EL (cell line): ENCODE measurements around the gene GALNS.

Experiments
- DNase-seq: peaks from one replicate; pipeline ENCODE4 v3.0.0-alpha.2; 2016

Gene GALNS

DNA sequence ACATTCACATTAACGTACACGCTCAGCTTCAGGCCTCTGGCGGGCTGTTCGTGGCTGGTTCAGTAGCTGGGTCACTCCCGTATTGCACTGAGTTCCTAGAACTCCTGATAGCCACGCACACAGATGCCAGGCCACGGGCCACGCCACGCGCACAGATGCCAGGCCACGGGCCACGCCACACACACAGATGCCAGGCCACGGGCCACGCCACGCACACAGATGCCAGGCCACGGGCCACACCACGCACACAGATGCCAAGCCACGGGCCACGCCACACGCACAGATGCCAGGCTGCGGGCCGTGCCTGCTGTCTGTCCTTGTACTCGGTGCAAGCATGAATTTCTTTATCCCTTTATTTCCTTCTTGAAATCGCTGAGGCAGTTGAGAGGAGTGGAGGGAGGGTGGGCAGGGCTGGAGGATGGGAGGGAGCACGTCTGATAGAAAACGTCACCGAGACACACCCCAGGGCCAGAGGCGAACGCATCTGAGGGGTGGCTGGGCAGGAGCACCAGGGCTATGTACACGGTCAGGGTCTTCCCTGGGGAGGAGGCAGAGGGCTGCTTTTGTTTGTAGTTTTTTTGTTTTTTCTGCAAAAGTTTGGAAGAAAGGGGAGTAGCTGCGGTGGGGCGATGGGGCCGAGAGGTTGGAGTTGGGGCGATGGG is 18.3 kb upstream of the GALNS start:
- DNase-seq = no peak

DNA sequence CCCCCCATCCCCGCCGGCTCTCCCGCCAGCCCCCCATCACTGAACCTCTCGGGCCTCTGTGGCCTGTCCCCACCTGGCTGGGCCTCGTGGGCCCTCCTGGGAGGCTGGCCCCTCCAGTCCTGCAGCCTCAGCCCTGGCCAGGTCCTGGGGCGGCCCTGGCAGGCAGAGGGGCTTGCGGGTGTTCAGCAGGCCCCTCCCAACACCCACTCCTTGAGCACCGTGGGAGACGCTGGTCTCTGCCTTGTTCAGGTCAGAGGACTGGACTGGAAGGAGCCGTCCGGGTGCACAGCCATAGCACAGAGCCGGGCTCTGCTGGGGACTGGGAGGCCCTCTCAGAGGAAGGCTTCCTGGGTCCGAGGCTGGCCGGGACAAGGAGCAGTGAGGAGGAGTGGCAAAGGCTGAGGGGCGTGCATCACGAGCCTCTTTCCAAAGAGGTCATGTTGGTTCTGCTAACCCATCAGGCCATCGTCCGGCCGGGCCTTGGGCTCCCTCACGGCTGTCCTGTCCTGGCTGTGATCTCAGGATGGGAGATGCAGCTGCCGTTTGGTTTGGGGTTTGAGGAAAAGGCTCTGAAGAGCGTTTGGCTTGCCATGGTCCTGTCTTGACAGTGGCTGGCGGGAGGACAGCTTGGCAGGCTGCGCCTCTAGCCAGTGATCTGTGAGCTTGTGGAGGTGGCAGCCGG is 16.0 kb upstream of the GALNS start:
- no peak for DNase-seq

DNA sequence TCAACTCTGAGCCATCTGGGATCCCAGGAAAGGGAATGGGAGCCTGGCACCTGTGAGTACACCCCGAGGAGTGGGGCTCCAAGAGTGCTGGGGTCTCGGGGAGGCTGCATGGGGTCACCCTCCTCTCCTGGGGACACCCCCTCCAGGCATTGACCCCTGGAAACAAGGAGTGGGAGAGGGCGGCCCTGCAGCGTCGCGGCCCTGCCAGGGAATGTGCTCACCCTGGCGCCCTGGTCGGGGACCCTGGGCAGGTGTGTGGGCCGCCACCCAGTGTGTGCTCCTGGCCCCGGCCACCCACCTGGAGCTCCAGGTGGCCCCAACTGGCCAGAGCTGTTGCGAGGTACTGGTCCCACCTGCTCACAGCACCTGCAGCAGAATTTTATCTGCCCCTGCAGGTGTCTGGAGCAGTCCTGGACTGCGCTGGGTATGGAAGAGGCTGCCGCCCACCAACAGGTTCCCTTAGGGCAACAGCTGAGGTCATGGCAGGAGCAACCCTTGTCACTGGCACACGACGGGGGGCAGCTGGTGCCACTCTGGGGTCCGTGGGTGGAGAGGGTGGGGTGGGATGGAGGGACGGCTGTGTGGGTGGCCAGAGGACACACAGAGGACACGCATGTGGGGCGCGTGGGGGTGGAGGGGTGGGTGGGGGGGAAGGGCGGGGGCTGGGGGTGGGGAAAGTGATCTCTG is 15.1 kb upstream of the GALNS start:
- no peak for DNase-seq

DNA sequence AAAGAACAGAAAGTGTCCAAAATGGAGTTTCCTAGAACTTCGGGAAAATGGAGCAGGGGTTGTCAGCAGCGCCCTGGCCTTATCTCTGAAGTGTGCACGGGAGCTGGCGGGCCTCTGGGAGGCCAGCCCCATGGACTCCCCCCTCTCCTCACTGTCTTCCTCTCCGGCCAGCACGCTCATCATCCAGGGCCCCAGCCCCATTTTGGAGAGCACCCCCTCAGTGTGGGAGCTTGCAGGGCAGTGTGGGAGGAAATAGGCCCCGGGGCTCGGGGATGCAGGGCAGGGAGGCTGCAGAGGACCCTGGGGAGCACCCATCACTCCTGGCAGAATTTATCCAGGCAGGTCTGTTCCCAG is 14.6 kb upstream of the GALNS start:
- no peak for DNase-seq

DNA sequence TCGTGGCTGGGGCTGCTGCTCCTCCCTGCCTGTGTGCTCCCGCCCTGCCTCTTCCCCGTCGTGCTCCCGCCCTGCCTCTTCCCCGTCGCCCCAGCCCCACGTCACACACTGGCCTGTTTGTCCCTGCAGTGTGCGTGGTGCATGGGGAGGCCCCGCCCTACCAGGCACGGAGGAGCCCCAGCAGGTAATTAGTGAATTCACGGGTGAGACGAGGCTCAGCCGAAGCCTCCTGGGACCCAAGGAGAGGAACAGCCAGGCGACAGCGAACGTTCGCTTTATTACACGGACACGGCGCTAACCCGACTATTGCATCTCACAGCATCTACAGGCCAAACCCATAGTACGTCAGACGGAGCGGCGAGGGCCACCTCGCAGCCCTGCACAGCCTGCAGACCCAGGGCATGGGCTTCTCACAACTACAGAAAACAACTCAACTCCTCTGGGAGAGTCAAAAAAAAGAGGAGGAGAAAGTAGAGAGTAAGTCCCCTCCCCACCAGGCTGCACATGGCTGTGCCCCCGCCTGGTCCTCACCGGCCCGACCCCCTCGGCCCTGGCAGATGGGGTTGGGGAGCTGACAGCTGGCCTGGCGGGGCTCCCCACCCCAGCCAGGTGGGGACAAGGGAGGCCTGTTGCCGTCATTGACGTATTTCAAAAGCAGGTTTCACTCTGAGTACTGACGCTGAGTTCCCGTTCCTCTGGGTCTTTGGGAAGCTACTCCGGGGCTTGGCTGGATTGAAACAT is 14.0 kb upstream of the GALNS start:
- DNase-seq = no peak

DNA sequence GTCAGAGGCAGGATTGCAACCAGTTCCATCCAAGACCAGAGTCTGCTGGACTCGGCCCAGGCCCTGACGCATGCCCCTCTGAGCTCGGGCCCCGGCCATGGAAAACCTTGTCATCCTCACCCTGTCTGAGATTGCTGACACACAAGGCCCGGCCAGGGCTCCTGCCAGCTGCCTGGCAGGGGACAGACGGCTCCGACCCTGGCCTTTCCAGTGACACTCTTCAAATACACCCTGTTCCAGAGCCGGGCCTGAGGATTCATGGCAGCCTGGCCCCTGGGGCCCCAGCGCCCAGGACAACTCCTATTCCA is 12.9 kb upstream of the GALNS start:
- no peak for DNase-seq

DNA sequence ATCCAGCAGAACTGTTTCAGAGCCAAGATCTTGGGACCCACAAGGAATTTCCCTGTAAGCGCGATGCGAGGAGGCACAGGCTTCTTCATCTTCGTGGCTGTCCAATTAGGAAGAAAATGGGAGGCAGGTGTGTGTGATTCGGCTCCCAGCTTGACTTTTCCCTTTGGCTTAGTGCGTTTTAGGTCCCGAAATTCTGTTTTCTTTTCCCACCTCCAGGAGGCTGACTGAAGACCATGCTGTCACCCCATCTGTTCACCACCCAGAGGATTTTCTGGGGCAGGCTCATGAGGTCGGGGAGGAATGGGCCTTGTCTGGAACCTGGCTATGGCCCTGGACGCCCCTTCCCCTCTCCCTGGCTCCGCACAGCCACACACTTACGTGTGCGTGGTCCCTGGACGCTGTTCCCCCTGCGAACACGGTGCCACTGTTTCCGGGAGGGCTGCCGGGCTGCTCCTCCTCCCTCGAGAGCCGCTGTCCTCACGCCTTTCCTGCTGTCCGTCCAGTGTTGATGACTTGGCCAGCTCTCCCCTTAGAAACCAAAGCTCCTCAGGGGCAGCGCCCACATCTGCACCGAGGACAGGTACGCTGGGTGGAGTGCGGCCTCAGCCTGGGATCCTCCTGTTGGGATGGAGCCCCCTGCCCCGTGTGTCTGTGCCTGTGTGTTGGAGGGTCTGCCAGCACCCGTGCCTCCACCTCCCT is 12.4 kb upstream of the GALNS start:
- no peak for DNase-seq

DNA sequence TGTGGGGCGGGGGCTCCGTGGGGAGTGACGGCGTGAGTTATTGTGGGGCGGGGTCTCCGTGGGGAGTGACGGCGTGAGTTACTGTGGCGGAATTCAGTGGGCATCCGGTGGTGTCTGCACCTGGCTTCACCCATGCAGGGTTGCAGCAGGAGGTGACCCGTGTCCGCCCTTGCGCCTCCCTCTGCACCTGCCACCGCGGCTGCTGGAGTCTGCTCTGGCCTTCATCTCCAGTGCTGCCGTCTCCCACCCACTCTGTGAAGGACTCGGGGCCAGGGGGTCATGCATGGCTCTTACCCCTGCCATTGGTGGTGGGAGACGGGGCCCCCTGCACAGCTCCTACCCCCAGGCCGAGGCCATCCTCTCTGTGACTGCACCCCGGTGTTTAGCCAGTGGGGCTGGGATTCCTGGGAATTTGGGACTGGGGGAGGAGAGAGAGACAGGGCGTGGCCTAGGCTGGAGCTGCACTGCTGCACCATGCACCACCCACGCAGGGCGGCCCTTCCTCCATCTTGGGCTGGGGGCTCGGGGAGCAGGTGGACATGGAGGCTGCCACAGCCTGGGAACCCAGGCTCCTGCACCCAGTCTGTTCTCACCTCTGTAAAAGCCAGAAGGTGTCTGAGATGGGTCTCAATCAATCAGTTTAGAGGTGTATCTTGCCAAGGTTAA is 11.0 kb upstream of the GALNS start:
- DNase-seq = no peak

DNA sequence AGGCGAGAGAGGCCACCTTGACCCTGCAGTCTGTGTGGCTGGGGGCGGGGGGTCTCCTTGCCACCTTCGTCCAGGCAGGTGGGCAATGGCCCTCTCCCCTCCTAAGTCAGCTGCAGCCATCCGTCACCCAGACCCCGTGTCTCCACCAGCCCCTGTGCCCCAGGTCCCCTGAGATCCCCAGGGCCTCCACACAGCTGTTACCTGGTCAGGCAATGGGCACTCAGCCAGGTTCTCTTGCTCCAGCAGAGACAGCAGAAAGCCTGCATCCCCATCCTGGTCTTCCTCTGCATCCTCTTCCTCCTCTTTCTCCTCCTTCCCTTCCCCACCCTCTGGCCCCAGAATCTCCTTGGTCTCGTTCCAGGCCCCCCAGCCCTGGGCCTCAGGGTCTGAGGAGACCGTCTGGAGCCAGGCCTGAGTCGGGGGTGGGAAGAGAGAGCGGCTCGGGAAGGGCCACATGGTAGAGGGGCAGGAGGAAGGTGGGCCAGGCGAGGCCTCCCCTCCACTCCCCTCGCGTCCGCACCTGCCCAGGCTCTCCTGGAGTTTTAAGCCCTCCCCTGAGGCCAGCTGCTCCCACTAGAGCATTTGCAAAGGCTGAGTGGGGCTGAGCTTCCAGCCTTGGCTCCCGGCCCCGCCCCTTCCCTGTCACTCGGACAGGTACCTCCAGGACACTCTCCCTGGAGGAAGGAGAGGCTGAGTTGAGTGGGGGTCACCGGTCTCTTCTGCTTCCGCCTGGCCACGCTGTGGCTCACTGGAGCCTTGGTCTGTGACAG is 9.6 kb upstream of the GALNS start, which contains the start of gene PABPN1L:
Gene PABPN1L, minus strand, starts transcription at position 510 of the 770 bp plus-strand sequence. Its CDS starts 54 bp downstream, at position 456.
- no peak for DNase-seq

DNA sequence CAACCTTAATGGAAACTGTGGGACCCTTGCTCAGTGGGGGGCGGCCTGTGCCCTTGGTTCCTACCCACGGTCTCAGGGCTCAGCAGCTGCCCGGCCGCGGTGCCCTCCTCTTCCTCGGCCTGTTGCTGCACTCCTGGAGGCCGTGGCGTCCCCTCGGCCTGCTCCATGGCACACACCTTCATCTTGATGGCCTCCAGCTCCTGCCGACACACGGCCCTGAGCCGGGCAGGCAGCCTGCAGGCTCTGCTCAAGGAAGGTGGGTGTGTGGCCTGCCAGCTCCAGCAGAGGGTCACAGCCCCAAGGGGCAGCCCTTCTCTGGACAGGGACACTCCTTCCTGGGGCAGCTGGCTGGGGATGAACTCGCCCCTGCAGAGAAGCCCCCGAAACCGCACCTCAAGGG is 9.0 kb upstream of the GALNS start:
- DNase-seq = no peak

DNA sequence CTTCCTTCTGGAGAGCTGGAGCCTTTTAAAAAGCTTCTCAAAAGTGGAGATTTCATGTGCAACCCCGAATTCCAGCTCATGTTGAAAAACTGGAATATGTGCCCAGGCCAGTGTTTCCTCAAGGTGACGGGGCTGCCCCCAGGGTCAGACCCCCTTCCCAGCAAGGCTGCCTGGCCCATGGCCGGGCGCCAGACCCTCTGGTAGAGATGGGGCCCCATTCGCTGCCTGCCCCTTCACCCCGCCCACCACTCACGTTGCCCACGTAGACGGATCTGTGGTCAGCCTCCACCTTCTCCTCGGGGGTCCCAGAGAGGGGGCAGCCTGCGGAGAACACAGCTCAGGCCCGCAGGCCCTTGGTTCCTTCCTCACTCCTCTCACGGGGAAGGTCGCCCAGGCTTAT is 8.6 kb upstream of the GALNS start:
- no peak for DNase-seq

DNA sequence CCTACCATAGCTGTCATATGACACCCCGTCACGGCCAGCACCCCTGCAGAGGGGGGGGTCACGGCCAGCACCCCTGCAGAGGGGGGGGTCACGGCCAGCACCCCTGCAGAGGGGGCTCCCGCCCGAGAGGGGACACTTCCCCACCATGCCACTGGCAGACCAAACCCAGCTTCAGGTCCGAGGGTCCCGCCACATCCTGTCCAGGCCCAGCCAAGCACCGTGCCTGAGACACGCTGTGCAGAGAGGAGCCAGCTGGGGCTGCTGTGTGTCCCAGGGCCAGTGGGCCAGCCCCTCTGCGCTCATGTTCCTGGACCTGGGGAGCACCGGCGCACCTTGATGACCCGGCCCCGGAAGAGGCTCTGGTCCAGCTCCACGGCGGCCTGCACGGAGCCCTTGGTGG is 7.8 kb upstream of the GALNS start:
- DNase-seq = no peak

DNA sequence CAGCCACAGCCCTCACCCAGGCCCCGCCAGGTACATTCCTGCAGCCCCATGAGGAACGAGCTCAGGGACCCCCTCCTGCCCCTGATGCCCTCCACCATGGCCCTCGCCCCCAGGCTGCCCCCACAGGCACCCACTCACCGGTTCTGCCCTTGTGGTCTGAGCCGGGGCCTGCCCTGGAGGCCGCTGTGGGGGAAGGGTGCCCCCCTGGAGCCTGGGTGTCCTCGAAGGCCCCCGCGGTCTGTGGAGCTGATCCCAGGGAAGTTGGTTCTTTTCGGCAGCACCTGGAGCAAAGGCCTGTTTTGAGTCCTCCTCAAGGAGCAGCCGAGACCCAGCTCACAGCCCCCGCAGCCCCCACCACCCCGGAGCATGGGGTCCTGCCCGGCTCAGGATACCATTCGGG is 7.4 kb upstream of the GALNS start:
- DNase-seq = no peak

DNA sequence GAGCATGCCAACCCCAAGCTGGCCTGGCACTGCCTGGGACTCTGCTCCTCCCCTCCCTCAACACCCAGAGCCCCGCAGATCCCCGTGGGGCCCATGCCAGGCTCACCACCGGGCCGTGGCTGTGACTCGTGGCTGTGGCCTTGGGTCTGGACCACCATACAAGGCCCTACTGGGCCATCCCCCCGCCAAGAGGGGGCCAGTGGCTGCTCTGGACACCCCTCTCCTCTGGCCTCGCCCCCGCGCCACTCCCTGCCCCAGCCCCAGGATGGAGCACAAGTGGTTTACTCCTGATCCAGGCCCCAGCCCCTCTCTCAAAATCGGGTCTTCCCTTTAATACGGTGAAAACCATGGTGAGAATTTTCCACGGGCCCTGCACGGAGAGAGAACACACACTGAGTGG is 6.7 kb upstream of the GALNS start:
- DNase-seq = no peak

DNA sequence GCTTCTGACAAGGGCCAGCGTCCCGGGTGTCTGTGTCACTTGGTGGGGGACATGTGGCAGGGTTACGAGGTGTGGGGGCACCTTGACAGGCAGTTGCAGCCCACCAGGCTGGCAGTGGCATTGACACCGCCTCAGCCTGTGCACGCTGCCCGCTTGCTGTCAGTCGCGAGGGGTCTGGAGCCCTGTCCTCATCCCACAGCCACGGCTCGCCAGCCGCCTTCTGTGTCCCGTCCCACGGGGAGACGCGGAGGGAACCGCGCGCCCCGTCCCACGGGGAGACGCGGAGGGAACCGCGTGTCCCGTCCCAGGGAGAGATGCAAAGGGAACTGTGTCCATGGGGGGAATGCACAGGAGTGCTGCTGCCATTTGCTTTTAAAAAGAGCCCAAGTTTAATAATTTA is 6.2 kb upstream of the GALNS start:
- no peak for DNase-seq

DNA sequence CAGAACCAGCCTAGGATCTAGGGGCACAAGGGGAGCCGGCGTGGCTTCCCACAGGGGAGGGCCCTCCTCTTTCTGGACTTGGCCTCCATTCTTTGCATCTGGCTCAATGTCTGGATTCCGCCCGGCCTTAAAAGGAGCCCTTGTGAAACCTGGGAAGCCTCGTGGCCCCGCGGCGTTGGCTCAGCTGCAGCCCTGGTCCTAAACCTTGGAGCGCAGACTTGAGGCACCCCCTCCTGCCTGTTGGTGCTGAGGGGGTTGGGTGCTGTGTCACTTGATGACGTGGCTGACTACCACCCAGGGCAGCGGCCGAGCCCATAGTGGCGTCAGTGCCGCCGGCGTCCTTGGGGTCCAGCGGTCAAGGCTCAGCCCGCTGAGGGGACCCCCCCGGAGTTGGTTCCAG is 4.6 kb upstream of the GALNS start:
- no peak for DNase-seq

DNA sequence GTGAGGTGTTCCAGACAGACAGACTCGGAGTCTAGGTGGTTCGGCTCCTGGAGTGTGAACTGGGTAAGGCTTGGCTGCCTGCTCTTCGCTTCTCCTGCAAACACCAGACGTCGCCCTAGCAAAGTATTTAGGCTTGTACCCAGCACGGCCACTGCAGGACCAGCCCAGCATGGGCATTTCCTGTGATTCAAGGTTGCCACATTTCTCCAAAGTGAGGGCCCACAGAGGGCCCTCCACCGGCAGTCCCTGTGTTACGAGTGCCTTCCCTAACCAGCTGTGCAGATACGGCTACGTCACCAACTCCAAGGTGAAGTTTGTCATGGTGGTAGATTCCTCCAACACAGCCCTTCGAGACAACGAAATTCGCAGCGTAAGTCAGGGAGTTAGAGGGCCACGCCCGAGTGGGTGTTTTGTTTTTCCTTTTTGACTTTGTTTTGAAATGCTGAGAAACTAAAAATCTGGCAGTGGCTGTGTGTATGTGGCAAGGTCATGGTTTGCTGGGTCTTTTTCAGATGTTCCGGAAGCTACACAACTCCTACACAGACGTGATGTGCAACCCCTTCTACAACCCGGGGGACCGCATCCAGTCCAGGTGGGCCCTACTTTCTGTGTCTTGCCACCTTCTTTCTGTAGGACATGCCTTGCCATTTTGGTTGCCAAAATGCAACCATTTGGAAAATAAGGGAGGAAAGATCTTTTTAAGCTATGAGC is 2.8 kb upstream of the GALNS start:
- DNase-seq = no peak

DNA sequence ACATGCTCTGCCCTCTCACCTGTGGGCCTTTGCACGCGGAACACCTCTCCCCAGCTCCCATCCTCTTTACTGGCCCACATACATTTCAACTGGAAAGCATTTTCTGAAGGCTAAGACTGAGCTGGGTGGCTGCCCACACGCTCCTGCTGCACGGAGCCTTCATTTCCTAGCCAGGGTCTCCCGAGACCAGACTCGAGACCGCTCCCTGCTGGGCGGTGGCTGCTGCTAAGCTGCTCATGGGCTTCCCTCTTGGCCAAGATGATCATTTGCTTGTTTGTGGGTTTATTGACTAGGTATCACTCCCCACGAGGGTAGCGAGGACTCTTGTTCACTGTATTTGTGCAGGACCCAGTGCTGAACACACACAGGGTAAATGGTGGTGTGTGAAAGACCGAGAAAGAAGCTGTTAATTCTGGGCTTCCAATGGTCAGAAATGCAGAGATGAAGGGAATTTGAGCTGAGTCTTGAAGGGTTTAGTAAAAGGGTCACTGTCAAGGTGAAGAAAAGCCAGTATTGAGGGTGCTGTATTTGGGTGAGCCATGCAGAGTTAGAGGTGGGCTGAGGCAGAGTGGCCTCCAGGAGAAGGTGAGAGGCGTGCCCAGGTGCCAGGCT is 1.1 kb upstream of the GALNS start:
- DNase-seq = peak; percentile 69

DNA sequence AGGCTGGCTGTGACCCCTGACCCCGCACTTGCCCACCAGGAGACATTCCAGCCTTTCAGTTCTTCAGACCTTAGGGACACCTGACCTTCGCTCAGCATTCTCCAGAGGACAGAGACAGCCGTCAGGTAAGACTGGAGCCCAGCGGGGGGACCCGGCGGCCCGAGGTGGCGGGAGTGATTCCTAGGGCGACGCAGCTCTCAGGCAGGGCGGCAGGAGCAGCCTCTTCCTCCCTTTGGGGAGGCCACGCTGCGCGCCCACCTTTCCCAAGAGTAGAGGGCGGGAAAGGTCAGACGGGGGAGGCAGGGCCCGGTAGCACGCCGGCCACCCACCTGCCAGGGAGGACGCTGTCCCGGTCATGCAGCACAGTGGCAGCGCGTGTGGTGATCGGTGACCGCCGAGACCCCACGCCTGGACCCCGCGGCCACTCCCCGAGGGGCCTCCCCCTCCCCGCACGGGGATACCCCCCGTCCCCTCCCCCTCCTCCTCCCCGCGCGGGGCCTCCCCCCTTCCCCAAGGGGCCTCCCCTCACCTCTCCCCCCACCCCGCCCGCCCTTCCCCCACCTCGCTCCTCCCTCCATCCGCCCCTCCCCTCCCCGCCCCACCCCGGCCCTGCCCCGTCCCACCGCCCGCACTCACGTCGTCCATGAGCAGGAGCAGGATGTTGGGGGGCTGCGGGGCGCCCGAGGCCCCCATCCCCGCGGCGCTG is 472 bp downstream of the GALNS start:
- no peak for DNase-seq

DNA sequence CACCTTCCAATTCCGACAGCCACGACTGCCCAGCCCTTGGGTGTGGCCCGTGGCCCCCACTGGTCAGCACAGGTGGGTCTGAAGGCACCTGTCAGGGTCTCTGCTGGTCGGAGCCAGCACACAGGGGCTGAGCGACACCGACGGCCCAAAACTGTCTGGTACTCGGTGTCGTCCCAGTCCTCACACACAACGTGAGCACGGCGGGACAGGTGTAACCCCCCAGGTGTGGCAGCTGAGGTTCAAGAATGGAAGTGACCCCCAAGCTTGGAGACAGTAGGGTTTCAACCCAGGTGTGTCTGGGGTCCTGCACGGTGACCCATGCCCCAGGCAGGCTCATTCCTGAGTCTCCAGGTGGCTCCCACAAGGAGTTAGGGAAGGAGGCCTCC is 1.0 kb downstream of the GALNS start:
- DNase-seq = no peak
